DMS 273 (cell line): ENCODE results near the gene PRKCA.
"Not testable (repeated sequence)": the region's sequence is repeated elsewhere in the genome, so short reads cannot be mapped to it uniquely, and the experiment has no call there.

Experiments
- DNase-seq: peaks from one replicate; lab custom pipeline; 2025; ENCODE audit not compliant: unreplicated experiment; lab: John Stamatoyannopoulos, UW

Gene PRKCA

GRCh38 chr17:66349521-66350254 lies 47.3 kb downstream of the PRKCA start:
- DNase-seq: peak; percentile 42

GRCh38 chr17:66350576-66350975 lies 48.2 kb downstream of the PRKCA start:
- DNase-seq: not testable (repeated sequence)

GRCh38 chr17:66351033-66351432 lies 48.6 kb downstream of the PRKCA start:
- DNase-seq: no peak

- DNase-seq: no peak
These were observed 49.3 kb downstream of the PRKCA start for GRCh38 chr17:66351701-66352100.

- DNase-seq: no peak
These were observed 51.6 kb downstream of the PRKCA start for GRCh38 chr17:66353937-66354401.

GRCh38 chr17:66354472-66354871 lies 52.1 kb downstream of the PRKCA start:
- DNase-seq: no peak

GRCh38 chr17:66354981-66355380 lies 52.6 kb downstream of the PRKCA start:
- no peak for DNase-seq

- DNase-seq: no peak
These were observed 53.1 kb downstream of the PRKCA start for GRCh38 chr17:66355510-66355909.

GRCh38 chr17:66357037-66357436 lies 54.6 kb downstream of the PRKCA start:
- no peak for DNase-seq

- no peak for DNase-seq
These were observed 56.9 kb downstream of the PRKCA start for GRCh38 chr17:66359351-66359750.

GRCh38 chr17:66360961-66361565 lies 58.6 kb downstream of the PRKCA start:
- not testable (repeated sequence) for DNase-seq

- DNase-seq: no peak
These were observed 62.1 kb downstream of the PRKCA start for GRCh38 chr17:66364508-66364907.

GRCh38 chr17:66364990-66365490 lies 62.6 kb downstream of the PRKCA start:
- DNase-seq: no peak

- DNase-seq: no peak
These were observed 63.5 kb downstream of the PRKCA start for GRCh38 chr17:66365903-66366302.

GRCh38 chr17:66367107-66367506 lies 64.7 kb downstream of the PRKCA start:
- no peak for DNase-seq

- no peak for DNase-seq
These were observed 67.4 kb downstream of the PRKCA start for GRCh38 chr17:66369830-66370229.

- no peak for DNase-seq
These were observed 69.1 kb downstream of the PRKCA start for GRCh38 chr17:66371561-66371960.

GRCh38 chr17:66372182-66372581 lies 69.8 kb downstream of the PRKCA start:
- DNase-seq: no peak

GRCh38 chr17:66373079-66373478 lies 70.7 kb downstream of the PRKCA start:
- no peak for DNase-seq

GRCh38 chr17:66373944-66374817 lies 71.8 kb downstream of the PRKCA start:
- peak; percentile 33 for DNase-seq

- peak; percentile 25 for DNase-seq
These were observed 72.7 kb downstream of the PRKCA start for GRCh38 chr17:66375121-66375520.
